ENCODE results near the gene DMRTA2.

The DMRTA2 gene

GRCh38 chr1:50418600-50419109 is 4.6 kb downstream of the DMRTA2 start:
- no peak for TF ChIP-seq CSDC2 (CRISPR knock-in tag; IDR thresholded peaks at IDR 0.05)
- no peak for TF ChIP-seq OSR1 (CRISPR knock-in tag; IDR thresholded peaks at IDR 0.05)
- ATAC-seq = peak; percentile 5; the same call in 1 of the 3 replicates

- ATAC-seq = no peak
- no peak for TF ChIP-seq ZNF8 (CRISPR knock-in tag; IDR thresholded peaks at IDR 0.05)
Measured at GRCh38 chr1:50417946-50418599, 5.2 kb downstream of the DMRTA2 start.

- TF ChIP-seq PPARA (CRISPR knock-in tag; IDR thresholded peaks at IDR 0.05; ENCODE audit: borderline replicate concordance) = no peak
- TF ChIP-seq TOX (CRISPR knock-in tag; IDR thresholded peaks at IDR 0.05; ENCODE audit: borderline replicate concordance) = no peak
- no peak for TF ChIP-seq ISL1 (CRISPR knock-in tag; IDR thresholded peaks at IDR 0.05)
- no peak for TF ChIP-seq TCF4 (CRISPR knock-in tag; IDR thresholded peaks at IDR 0.05; ENCODE audit: borderline replicate concordance)
- TF ChIP-seq ZNF70 (CRISPR knock-in tag; IDR thresholded peaks at IDR 0.05) = no peak
- no peak for TF ChIP-seq OSR1 (CRISPR knock-in tag; IDR thresholded peaks at IDR 0.05)
- no peak for TF ChIP-seq BACH2 (CRISPR knock-in tag; IDR thresholded peaks at IDR 0.05; ENCODE audit: borderline replicate concordance)
- no peak for TF ChIP-seq CSRNP3 (CRISPR knock-in tag; IDR thresholded peaks at IDR 0.05)
- no peak for TF ChIP-seq ZFP30 (CRISPR knock-in tag; IDR thresholded peaks at IDR 0.05)
- TF ChIP-seq ZNF565 (CRISPR knock-in tag; conservative IDR thresholded peaks at IDR 0.05; ENCODE audit: low read depth) = no peak
- TF ChIP-seq ZNF8 (CRISPR knock-in tag; IDR thresholded peaks at IDR 0.05) = no peak
- ATAC-seq = no peak
Measured at GRCh38 chr1:50417507-50417906, 5.7 kb downstream of the DMRTA2 start.

GRCh38 chr1:50416553-50417453 is 6.4 kb downstream of the DMRTA2 start:
- TF ChIP-seq TSHZ2 (CRISPR knock-in tag; IDR thresholded peaks at IDR 0.05) = no peak
- TF ChIP-seq ESRRG (CRISPR knock-in tag; IDR thresholded peaks at IDR 0.05) = no peak
- TF ChIP-seq CREB5 (CRISPR knock-in tag; IDR thresholded peaks at IDR 0.05; ENCODE audit: low read depth) = no peak
- TF ChIP-seq CSRNP3 (CRISPR knock-in tag; IDR thresholded peaks at IDR 0.05) = no peak
- no peak for TF ChIP-seq POU6F1 (CRISPR knock-in tag; IDR thresholded peaks at IDR 0.05; ENCODE audit: borderline replicate concordance, low read depth)
- TF ChIP-seq ZFP3 (CRISPR knock-in tag; IDR thresholded peaks at IDR 0.05) = no peak
- ATAC-seq = no peak

Data from SK-N-SH treated with all-trans-retinoic acid at 6 μM for 48 hours (cell line).